GM23338 (cell line): ENCODE data around the gene HSDL1. TPM values are rescaled to one million over a fixed set of nuclear protein-coding genes. Genes with fewer than 3 reads are reported as not detected.

Source experiments
- ATAC-seq: fragments of 200-7000 bp; cut with Tn5 transposase; 3 replicates; pipeline ENCODE4 v1.9.1; 2020
- DNase-seq: peaks from one replicate; pipeline ENCODE4 v3.0.0-alpha.2; 2015; ENCODE audit warnings: low spot score
- H2AFZ ChIP-seq: fragments of 200-600 bp; sonication (generic); 2 replicates; pipeline ENCODE4 v1.8.0; 2016; ENCODE audit warnings: antibody characterized with exemption, mild to moderate bottlenecking, moderate library complexity
- H3F3A ChIP-seq: fragments of 200-600 bp; sonication (generic); replicated peaks from 2 replicates; pipeline ENCODE4 v1.8.0; 2017; ENCODE audit warnings: antibody characterized with exemption, mixed run types, low read depth
- H3K27ac ChIP-seq: fragments of 200-600 bp; sonication (generic); 2 replicates; pipeline ENCODE4 v1.6.1; 2016; ENCODE audit warnings: low read depth
- H3K27me3 ChIP-seq: fragments of 200-600 bp; sonication (generic); 2 replicates; pipeline ENCODE4 v1.8.0; 2016; ENCODE audit warnings: mild to moderate bottlenecking, mixed run types, moderate library complexity; ENCODE audit not compliant: insufficient read depth
- H3K36me3 ChIP-seq: fragments of 200-600 bp; sonication (generic); 2 replicates; pipeline ENCODE4 v1.8.0; 2016; ENCODE audit warnings: mild to moderate bottlenecking; ENCODE audit not compliant: insufficient read depth
- H3K4me1 ChIP-seq: fragments of 200-600 bp; sonication (generic); 2 replicates; pipeline ENCODE4 v1.8.0; 2016; ENCODE audit warnings: mild to moderate bottlenecking, moderate library complexity; ENCODE audit not compliant: insufficient read depth
- H3K4me2 ChIP-seq: fragments of 200-600 bp; sonication (generic); 2 replicates; pipeline ENCODE4 v1.7.1; 2017; ENCODE audit warnings: mixed run types
- H3K4me3 ChIP-seq: fragments of 200-600 bp; sonication (generic); 2 replicates; pipeline ENCODE4 v1.6.1; 2016; ENCODE audit warnings: mixed run types
- H3K79me2 ChIP-seq: fragments of 200-600 bp; sonication (generic); replicated peaks from 2 replicates; pipeline ENCODE4 v1.8.0; 2017; ENCODE audit warnings: mild to moderate bottlenecking; ENCODE audit not compliant: insufficient read depth
- H3K9me2 ChIP-seq: fragments of 200-600 bp; sonication (generic); 2 replicates; pipeline ENCODE4 v1.8.0; 2017; ENCODE audit not compliant: insufficient read depth
- H4K20me1 ChIP-seq: fragments of 200-600 bp; sonication (generic); replicated peaks from 2 replicates; pipeline ENCODE4 v1.8.0; 2017; ENCODE audit warnings: mild to moderate bottlenecking; ENCODE audit not compliant: insufficient read depth
- H3K27ac Mint-ChIP-seq: 2 replicates; pipeline ENCODE4 v1.8.0; 2020; ENCODE audit warnings: inconsistent platforms, mild to moderate bottlenecking, moderate library complexity, mixed read lengths
- H3K27me3 Mint-ChIP-seq: 3 replicates; pipeline ENCODE4 v1.8.0; 2022; ENCODE audit warnings: low read depth, mild to moderate bottlenecking, moderate library complexity, mixed read lengths, inconsistent platforms; ENCODE audit not compliant: insufficient read depth, poor library complexity
- H3K36me3 Mint-ChIP-seq: 3 replicates; pipeline ENCODE4 v1.8.0; 2021; ENCODE audit warnings: low read depth, mild to moderate bottlenecking, inconsistent platforms, moderate library complexity, mixed read lengths
- H3K4me1 Mint-ChIP-seq: 3 replicates; pipeline ENCODE4 v1.8.0; 2020; ENCODE audit warnings: mild to moderate bottlenecking, inconsistent platforms, mixed read lengths
- H3K4me3 Mint-ChIP-seq: 3 replicates; pipeline ENCODE4 v1.8.0; 2021; ENCODE audit warnings: moderate library complexity, mild to moderate bottlenecking, inconsistent platforms, mixed read lengths
- H3K9me3 Mint-ChIP-seq: 3 replicates; pipeline ENCODE4 v1.8.0; 2020; ENCODE audit warnings: moderate library complexity, mild to moderate bottlenecking, inconsistent platforms, mixed read lengths
- CREB1 ChIP-seq: fragments of 250-450 bp; sonication (Bioruptor Pico); IDR thresholded peaks from 2 replicates; pipeline ENCODE4 v1.5.0; 2020; ENCODE audit warnings: low read depth, mild to moderate bottlenecking, moderate library complexity
- EZH2 ChIP-seq: fragments of 200-600 bp; sonication (generic); IDR thresholded peaks from one replicate; pipeline ENCODE4 v1.8.0; 2017; ENCODE audit warnings: antibody characterized with exemption, mild to moderate bottlenecking, low read depth; ENCODE audit not compliant: unreplicated experiment
- EZH2phosphoT487 ChIP-seq: fragments of 200-600 bp; sonication (generic); IDR thresholded peaks from one replicate; pipeline ENCODE4 v1.8.1; 2018; ENCODE audit warnings: antibody characterized with exemption; ENCODE audit not compliant: unreplicated experiment
- JUNB ChIP-seq: IDR thresholded peaks from one replicate; pipeline ENCODE4 v1.6.1; 2016; ENCODE audit warnings: antibody characterized with exemption; ENCODE audit not compliant: unreplicated experiment
- NANOG ChIP-seq: IDR thresholded peaks from 2 replicates; pipeline ENCODE4 v1.6.1; 2016; ENCODE audit warnings: antibody characterized with exemption, borderline replicate concordance
- POLR2AphosphoS5 ChIP-seq: IDR thresholded peaks from 2 replicates; pipeline ENCODE4 v1.6.1; 2016; ENCODE audit warnings: antibody characterized with exemption, low read depth
- ZNF331 ChIP-seq: fragments of 250-450 bp; sonication (Bioruptor Pico); IDR thresholded peaks from 2 replicates; pipeline ENCODE4 v1.5.0; 2020; ENCODE audit warnings: low read depth, mild to moderate bottlenecking, moderate library complexity
- ZNF462 ChIP-seq: fragments of 250-450 bp; sonication (Bioruptor Pico); IDR thresholded peaks from 2 replicates; pipeline ENCODE4 v1.5.0; 2020; ENCODE audit warnings: mild to moderate bottlenecking, moderate library complexity
- polyA plus RNA-seq: library from polyadenylated mRNA; unstranded; fragments of >200 nt; fragmentation: Nextera tagmentation; extraction: Ambion mirVana; gene quantifications from 2 replicates; pipeline ENCODE4 v1.2.1, GENCODE V29; 2016
- total RNA-seq: library from RNA; depleted of rRNA; stranded (reverse); fragments of >200 nt; shearing (Covaris generic); gene quantifications from 2 replicates; pipeline ENCODE4 v1.2.3, GENCODE V29; 2014
- TF ChIP-seq, protein P1 (sequence below): IDR thresholded peaks from one replicate; pipeline ENCODE4 v1.6.1; 2018; ENCODE audit warnings: antibody characterized with exemption; ENCODE audit not compliant: unreplicated experiment
- TF ChIP-seq, protein P2 (sequence below): IDR thresholded peaks from 2 replicates; pipeline ENCODE4 v1.6.1; 2016; ENCODE audit warnings: antibody characterized with exemption

HSDL1 gene
- total and polyA plus RNA-seq, 2 experiments from 2014 or later = 16.6 to 46.1 TPM

DNA sequence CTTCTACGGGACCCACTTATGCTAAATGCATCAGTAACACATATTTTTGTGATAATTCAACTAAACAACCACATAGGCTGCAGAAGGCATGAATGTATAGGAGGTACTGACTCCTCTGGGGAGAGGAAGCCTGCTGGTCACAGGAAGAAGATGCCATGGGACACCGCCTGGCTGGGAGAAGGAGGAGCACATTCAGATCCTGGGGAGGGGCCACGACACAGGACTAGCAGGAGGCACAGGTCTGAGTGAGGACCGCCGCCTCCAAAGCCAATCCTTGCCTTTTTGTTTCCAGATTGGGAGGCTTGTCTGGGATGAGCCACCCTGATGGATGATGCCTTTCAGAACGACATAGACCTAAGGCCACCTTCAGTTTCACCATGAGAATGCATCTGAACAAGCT, 62.9 kb downstream of the HSDL1 start:
- Mint-ChIP-seq H3K4me1 (no peaks in the 10 kb centered on the region), H3K27ac (no peak overlapping the region), H3K9me3 (no peaks in the 10 kb centered on the region), H3K36me3 (peaks cover 37% of the 10 kb centered on the region), H3K27me3 (peaks cover 1% of the 10 kb centered on the region), H3K4me3 (no peak overlapping the region)
- peaks cover 9% of the 10 kb centered on the region; the same call in 1 of the 2 replicates for H4K20me1 ChIP-seq
- no peaks in the 10 kb centered on the region for H3K27me3 ChIP-seq
- H3K36me3 ChIP-seq = peaks cover 22% of the 10 kb centered on the region
- ATAC-seq (peak; percentile 34), DNase-seq (peak; percentile 47)
- H3K79me2 ChIP-seq = no peaks in the 10 kb centered on the region
- H3K27ac ChIP-seq = no peak overlapping the region
- H3K4me1 ChIP-seq = no peaks in the 10 kb centered on the region
- H3K4me2 ChIP-seq = no peak overlapping the region
- no peak overlapping the region for H2AFZ ChIP-seq
- no peaks in the 10 kb centered on the region for H3F3A ChIP-seq
- TF ChIP-seq POLR2AphosphoS5 = no peak
- TF ChIP-seq NANOG = no peak
- TF ChIP-seq, protein P1, sequence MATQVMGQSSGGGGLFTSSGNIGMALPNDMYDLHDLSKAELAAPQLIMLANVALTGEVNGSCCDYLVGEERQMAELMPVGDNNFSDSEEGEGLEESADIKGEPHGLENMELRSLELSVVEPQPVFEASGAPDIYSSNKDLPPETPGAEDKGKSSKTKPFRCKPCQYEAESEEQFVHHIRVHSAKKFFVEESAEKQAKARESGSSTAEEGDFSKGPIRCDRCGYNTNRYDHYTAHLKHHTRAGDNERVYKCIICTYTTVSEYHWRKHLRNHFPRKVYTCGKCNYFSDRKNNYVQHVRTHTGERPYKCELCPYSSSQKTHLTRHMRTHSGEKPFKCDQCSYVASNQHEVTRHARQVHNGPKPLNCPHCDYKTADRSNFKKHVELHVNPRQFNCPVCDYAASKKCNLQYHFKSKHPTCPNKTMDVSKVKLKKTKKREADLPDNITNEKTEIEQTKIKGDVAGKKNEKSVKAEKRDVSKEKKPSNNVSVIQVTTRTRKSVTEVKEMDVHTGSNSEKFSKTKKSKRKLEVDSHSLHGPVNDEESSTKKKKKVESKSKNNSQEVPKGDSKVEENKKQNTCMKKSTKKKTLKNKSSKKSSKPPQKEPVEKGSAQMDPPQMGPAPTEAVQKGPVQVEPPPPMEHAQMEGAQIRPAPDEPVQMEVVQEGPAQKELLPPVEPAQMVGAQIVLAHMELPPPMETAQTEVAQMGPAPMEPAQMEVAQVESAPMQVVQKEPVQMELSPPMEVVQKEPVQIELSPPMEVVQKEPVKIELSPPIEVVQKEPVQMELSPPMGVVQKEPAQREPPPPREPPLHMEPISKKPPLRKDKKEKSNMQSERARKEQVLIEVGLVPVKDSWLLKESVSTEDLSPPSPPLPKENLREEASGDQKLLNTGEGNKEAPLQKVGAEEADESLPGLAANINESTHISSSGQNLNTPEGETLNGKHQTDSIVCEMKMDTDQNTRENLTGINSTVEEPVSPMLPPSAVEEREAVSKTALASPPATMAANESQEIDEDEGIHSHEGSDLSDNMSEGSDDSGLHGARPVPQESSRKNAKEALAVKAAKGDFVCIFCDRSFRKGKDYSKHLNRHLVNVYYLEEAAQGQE = no peak
- TF ChIP-seq EZH2phosphoT487 = no peak
- TF ChIP-seq EZH2 = no peak
- TF ChIP-seq JUNB = no peak
- TF ChIP-seq, protein P2, sequence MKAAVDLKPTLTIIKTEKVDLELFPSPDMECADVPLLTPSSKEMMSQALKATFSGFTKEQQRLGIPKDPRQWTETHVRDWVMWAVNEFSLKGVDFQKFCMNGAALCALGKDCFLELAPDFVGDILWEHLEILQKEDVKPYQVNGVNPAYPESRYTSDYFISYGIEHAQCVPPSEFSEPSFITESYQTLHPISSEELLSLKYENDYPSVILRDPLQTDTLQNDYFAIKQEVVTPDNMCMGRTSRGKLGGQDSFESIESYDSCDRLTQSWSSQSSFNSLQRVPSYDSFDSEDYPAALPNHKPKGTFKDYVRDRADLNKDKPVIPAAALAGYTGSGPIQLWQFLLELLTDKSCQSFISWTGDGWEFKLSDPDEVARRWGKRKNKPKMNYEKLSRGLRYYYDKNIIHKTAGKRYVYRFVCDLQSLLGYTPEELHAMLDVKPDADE = no peak
- no peak for TF ChIP-seq ZNF331 (CRISPR knock-in tag)
- no peak for TF ChIP-seq CREB1
- no peak for TF ChIP-seq ZNF462
- no peak overlapping the region for H3K4me3 ChIP-seq
- H3K9me2 ChIP-seq = no peaks in the 10 kb centered on the region
